Neural crest cell (in vitro differentiated cells): ENCODE results near the gene COL12A1. TPM values are rescaled to one million over a fixed set of nuclear protein-coding genes. Genes with fewer than 3 reads are reported as not detected.

ENCODE experiments used
- DNase-seq: peaks from one replicate; pipeline ENCODE4 v3.0.0; 2021; ENCODE audit warnings: low read depth, mixed read lengths, low spot score
- H3K27ac Mint-ChIP-seq: one replicate; pipeline ENCODE4 v1.8.0; 2021; ENCODE audit warnings: mild to moderate bottlenecking, mixed read lengths; ENCODE audit not compliant: unreplicated experiment
- H3K27me3 Mint-ChIP-seq: 2 replicates; pipeline ENCODE4 v1.8.0; 2021; ENCODE audit warnings: low read depth, mild to moderate bottlenecking, mixed read lengths
- H3K36me3 Mint-ChIP-seq: 2 replicates; pipeline ENCODE4 v1.8.0; 2021; ENCODE audit warnings: low read depth, mild to moderate bottlenecking, mixed read lengths
- H3K4me1 Mint-ChIP-seq: 2 replicates; pipeline ENCODE4 v1.8.0; 2021; ENCODE audit warnings: mixed read lengths
- H3K4me3 Mint-ChIP-seq: one replicate; pipeline ENCODE4 v1.8.0; 2021; ENCODE audit warnings: mild to moderate bottlenecking, mixed read lengths
- H3K9me3 Mint-ChIP-seq: 2 replicates; pipeline ENCODE4 v1.8.0; 2021; ENCODE audit warnings: mixed read lengths
- CTCF ChIP-seq: fragments of 200-600 bp; sonication (generic); conservative IDR thresholded peaks from 2 replicates; pipeline ENCODE4 v1.5.0; 2021; ENCODE audit warnings: antibody characterized with exemption, mild to moderate bottlenecking
- total RNA-seq: library from RNA; stranded (reverse); gene quantifications from 2 replicates; pipeline ENCODE4 v1.2.1, GENCODE V29; 2021

The COL12A1 gene
- total RNA-seq, 1 donor from 2014 or later: 50.2 TPM

- H3K27me3 Mint-ChIP-seq: peaks cover 3% of the 10 kb centered on the region
- peaks cover 2% of the 10 kb centered on the region for H3K9me3 Mint-ChIP-seq
- no peak for TF ChIP-seq CTCF
- H3K4me1 Mint-ChIP-seq: peaks cover 10% of the 10 kb centered on the region
- H3K27ac Mint-ChIP-seq: no peak overlapping the region
- no peak for DNase-seq
- H3K4me3 Mint-ChIP-seq: no peak overlapping the region
- peaks cover 2% of the 10 kb centered on the region for H3K36me3 Mint-ChIP-seq
These were observed 58.3 kb downstream of the COL12A1 start for GRCh38 chr6:75147512-75147911.

- no peak for TF ChIP-seq CTCF
- DNase-seq: no peak
- H3K27me3 Mint-ChIP-seq: no peaks in the 10 kb centered on the region
- H3K9me3 Mint-ChIP-seq: peaks cover 2% of the 10 kb centered on the region
- H3K27ac Mint-ChIP-seq: no peak overlapping the region
- peaks cover 10% of the 10 kb centered on the region for H3K4me1 Mint-ChIP-seq
- H3K4me3 Mint-ChIP-seq: no peak overlapping the region
- H3K36me3 Mint-ChIP-seq: no peaks in the 10 kb centered on the region
These were observed 59.9 kb downstream of the COL12A1 start for GRCh38 chr6:75145976-75146375.

GRCh38 chr6:75145211-75145610, 60.6 kb downstream of the COL12A1 start:
- TF ChIP-seq CTCF: no peak
- H3K4me1 Mint-ChIP-seq: peaks cover 10% of the 10 kb centered on the region

GRCh38 chr6:75144386-75144785, 61.5 kb downstream of the COL12A1 start:
- Mint-ChIP-seq H3K27ac (no peak overlapping the region), H3K4me3 (no peak overlapping the region), H3K9me3 (peaks cover 2% of the 10 kb centered on the region), H3K27me3 (no peaks in the 10 kb centered on the region), H3K4me1 (peaks cover 8% of the 10 kb centered on the region), H3K36me3 (no peaks in the 10 kb centered on the region)
- DNase-seq: no peak
- TF ChIP-seq CTCF: no peak

More at GRCh38 chr6:75145211-75145610, 60.6 kb downstream of the COL12A1 start:
- Mint-ChIP-seq H3K27ac (no peak overlapping the region), H3K9me3 (peaks cover 2% of the 10 kb centered on the region), H3K4me3 (no peak overlapping the region), H3K27me3 (no peaks in the 10 kb centered on the region), H3K36me3 (no peaks in the 10 kb centered on the region)
- no peak for DNase-seq

GRCh38 chr6:75143191-75143590, 62.7 kb downstream of the COL12A1 start:
- no peaks in the 10 kb centered on the region for H3K27me3 Mint-ChIP-seq
- H3K9me3 Mint-ChIP-seq: no peaks in the 10 kb centered on the region
- TF ChIP-seq CTCF: no peak
- no peak overlapping the region for H3K4me3 Mint-ChIP-seq
- no peaks in the 10 kb centered on the region for H3K36me3 Mint-ChIP-seq
- no peak overlapping the region for H3K27ac Mint-ChIP-seq
- no peaks in the 10 kb centered on the region for H3K4me1 Mint-ChIP-seq
- no peak for DNase-seq

- Mint-ChIP-seq H3K4me1 (no peaks in the 10 kb centered on the region), H3K4me3 (no peak overlapping the region), H3K9me3 (no peaks in the 10 kb centered on the region), H3K27me3 (no peaks in the 10 kb centered on the region), H3K36me3 (peaks cover 1% of the 10 kb centered on the region), H3K27ac (no peak overlapping the region)
- no peak for TF ChIP-seq CTCF
- DNase-seq: no peak
These were observed 63.1 kb downstream of the COL12A1 start for GRCh38 chr6:75142721-75143120.
